NB4 (cell line): ENCODE measurements around the gene SLC27A5.

Source experiments
- CTCF ChIP-seq: IDR thresholded peaks from one replicate; pipeline ENCODE4 v1.5.1; 2012; ENCODE audit warnings: low read depth, low read length
- MYC ChIP-seq: IDR thresholded peaks from 2 replicates; pipeline ENCODE4 v1.6.1; 2011; ENCODE audit warnings: low read depth, low read length

- TF ChIP-seq CTCF, result no peak
- no peak for TF ChIP-seq MYC
These were observed 38.0 kb upstream of the SLC27A5 start for GRCh38 chr19:58549664-58550361.
